T-cell (primary cell): Measurements from ENCODE around the gene CADM2. TPM values are rescaled to one million over a fixed set of nuclear protein-coding genes. Genes with fewer than 3 reads are reported as not detected.
"Not testable (repeated sequence)": the region's sequence is repeated elsewhere in the genome, so short reads cannot be mapped to it uniquely, and the experiment has no call there.

ENCODE experiments used
- ATAC-seq, 4 experiments: fragments of 200-7000 bp in 3 of 4; fragments of 150-1000 bp in 1 of 4; cut with Tn5 transposase; replicated peaks in 1 of 4; 1 replicate in 3 of 4; 2 replicates in 1 of 4; pipeline ENCODE4 v1.10.0; 2021; ENCODE audit warnings: moderate library complexity in 3 of 4, mild to moderate bottlenecking in 2 of 4, moderate number of reproducible peaks in 1 of 4
- CTCF ChIA-PET, 2 donors: fragments of 300-600 bp; sonication (Branson Sonifier 250); formaldehyde crosslinking; loops; one replicate each; lab custom pipeline; 2022; ENCODE audit warnings: antibody characterized with exemption in 2 of 2; lab: Charles Lee
- POLR2A ChIA-PET, 2 donors: fragments of 300-600 bp; sonication (Branson Sonifier 250); formaldehyde crosslinking; loops; one replicate each; lab custom pipeline; 2022; ENCODE audit warnings: antibody characterized with exemption in 2 of 2; lab: Charles Lee
- DNase-seq, 35 experiments: peaks; one replicate each; pipeline versions ENCODE4 v3.0.0 to v3.0.0-alpha.2; 2013 to 2023
- H3K27ac ChIP-seq: one replicate; pipeline ENCODE4 v1.5.1; 2013; ENCODE audit warnings: low read length
- H3K27me3 ChIP-seq, 2 experiments: replicated peaks in 1 of 2; 1 replicate in 1 of 2; 2 replicates in 1 of 2; pipeline versions ENCODE4 v1.6.1 to v1.7.0; 2013; ENCODE audit warnings: low read length in 1 of 2, mixed read lengths in 1 of 2; ENCODE audit not compliant: control insufficient read depth in 2 of 2, insufficient read depth in 2 of 2; ENCODE audit errors: extremely low read depth in 1 of 2
- H3K36me3 ChIP-seq, 2 donors: 1 replicate in 1 of 2; 2 replicates in 1 of 2; pipeline versions ENCODE4 v1.6.1 to v1.7.0; 2013; ENCODE audit warnings: low read length in 1 of 2; ENCODE audit not compliant: control insufficient read depth in 2 of 2, insufficient read depth in 1 of 2; ENCODE audit errors: extremely low read depth in 1 of 2
- H3K4me1 ChIP-seq, 2 experiments: 1 replicate in 1 of 2; 2 replicates in 1 of 2; pipeline versions ENCODE4 v1.6.1 to v1.7.0; 2013; ENCODE audit warnings: low read length in 2 of 2, mixed read lengths in 1 of 2; ENCODE audit not compliant: insufficient read depth in 2 of 2, control insufficient read depth in 1 of 2; ENCODE audit errors: extremely low read depth in 1 of 2
- H3K4me3 ChIP-seq, 2 donors: 1 replicate in 1 of 2; 2 replicates in 1 of 2; pipeline versions ENCODE4 v1.5.1 to v1.7.0; 2013; ENCODE audit warnings: mild to moderate bottlenecking in 2 of 2, low read length in 1 of 2, moderate library complexity in 1 of 2; ENCODE audit not compliant: control insufficient read depth in 1 of 2; ENCODE audit errors: extremely low read depth in 1 of 2
- H3K9me3 ChIP-seq: 2 replicates; pipeline ENCODE4 v1.7.0; 2013
- H3K27ac Mint-ChIP-seq, 2 donors: one replicate each; pipeline ENCODE4 v1.8.0; 2020 to 2021; ENCODE audit warnings: mild to moderate bottlenecking in 2 of 2, mixed read lengths in 2 of 2
- H3K27me3 Mint-ChIP-seq, 2 donors: one replicate each; pipeline ENCODE4 v1.8.0; 2021 to 2022; ENCODE audit warnings: mixed read lengths in 2 of 2
- H3K36me3 Mint-ChIP-seq: one replicate; pipeline ENCODE4 v1.8.0; 2021; ENCODE audit warnings: mixed read lengths
- H3K4me1 Mint-ChIP-seq, 3 donors: one replicate each; pipeline ENCODE4 v1.8.0; 2020 to 2022; ENCODE audit warnings: mixed read lengths in 3 of 3, mild to moderate bottlenecking in 1 of 3
- H3K4me3 Mint-ChIP-seq, 3 donors: one replicate each; pipeline ENCODE4 v1.8.0; 2020 to 2022; ENCODE audit warnings: mild to moderate bottlenecking in 3 of 3, mixed read lengths in 3 of 3, moderate library complexity in 3 of 3
- H3K9me3 Mint-ChIP-seq, 3 donors: one replicate each; pipeline ENCODE4 v1.8.0; 2020 to 2022; ENCODE audit warnings: mixed read lengths in 3 of 3
- WGBS: methylation state at CpG from one replicate; pipeline ENCODE4 v1.1.5; 2013; ENCODE audit warnings: missing lambda C conversion rate; ENCODE audit not compliant: insufficient coverage; 5-methylcytosine and 5-hydroxymethylcytosine counted together
- total RNA-seq, 35 experiments: library from RNA in 6 of 35; stranded (reverse) in 6 of 35; fragments of 120-200 nt in 1 of 35; gene quantifications; one replicate each; pipeline versions ENCODE4 v1.2.1 to v1.2.4 and lab custom pipeline; 2013 to 2026

CADM2 gene
- total RNA-seq, 5 donors from 2014 or later (not counting 1 experiment from before 2014, with no cell fraction given): 0.23 to 0.25 TPM; not detected in 3

- ATAC-seq, H3K36me3 Mint-ChIP-seq, POLR2A ChIA-PET, H3K27ac Mint-ChIP-seq, H3K9me3 Mint-ChIP-seq, H3K4me1 ChIP-seq, H3K27me3 ChIP-seq, H3K36me3 ChIP-seq, CTCF ChIA-PET, DNase-seq, H3K4me3 Mint-ChIP-seq, H3K27ac ChIP-seq, H3K4me3 ChIP-seq, H3K4me1 Mint-ChIP-seq, H3K9me3 ChIP-seq, H3K27me3 Mint-ChIP-seq: not testable (repeated sequence)
- WGBS: 92% methylated on average over 2 of the region's 7 CpGs
Observed at GRCh38 chr3:85153279-85153678, 194.5 kb downstream of the CADM2 start.

- Histone ChIP-seq H3K36me3 (no peaks in the 10 kb centered on the region), H3K27me3 (no peaks in the 10 kb centered on the region), H3K9me3 (no peaks in the 10 kb centered on the region), H3K27ac (no peak overlapping the region), H3K4me1 (no peaks in the 10 kb centered on the region), H3K4me3 (no peak overlapping the region)
- ChIA-PET POLR2A (no interaction called here), CTCF (no interaction called here)
- no peak overlapping the region for H3K27ac Mint-ChIP-seq
- no peak overlapping the region for H3K4me3 Mint-ChIP-seq
- no peaks in the 10 kb centered on the region for H3K4me1 Mint-ChIP-seq
- H3K27me3 Mint-ChIP-seq: no peaks in the 10 kb centered on the region
- DNase-seq (no peak), ATAC-seq (no peak)
- H3K9me3 Mint-ChIP-seq: peaks cover 3 to 16% (median 12%) of the 10 kb centered on the region in 3 donors
- no peaks in the 10 kb centered on the region for H3K36me3 Mint-ChIP-seq
- 90% methylated on average over 4 of the region's 5 CpGs for WGBS
Observed at GRCh38 chr3:85159376-85159775, 200.6 kb downstream of the CADM2 start.

GRCh38 chr3:85161544-85161943, 202.8 kb downstream of the CADM2 start:
- Histone ChIP-seq H3K27ac (no peak overlapping the region), H3K36me3 (no peaks in the 10 kb centered on the region), H3K4me3 (no peak overlapping the region), H3K9me3 (no peaks in the 10 kb centered on the region), H3K27me3 (no peaks in the 10 kb centered on the region), H3K4me1 (no peaks in the 10 kb centered on the region)
- WGBS: 88% methylated on average over 2 of the region's 7 CpGs
- ChIA-PET CTCF (no interaction called here), POLR2A (no interaction called here)
- ATAC-seq: no peak
- no peaks in the 10 kb centered on the region for H3K36me3 Mint-ChIP-seq
- H3K9me3 Mint-ChIP-seq: peaks cover 3 to 16% (median 13%) of the 10 kb centered on the region in 3 donors
- no peak overlapping the region for H3K27ac Mint-ChIP-seq
- no peaks in the 10 kb centered on the region for H3K27me3 Mint-ChIP-seq
- H3K4me3 Mint-ChIP-seq: no peak overlapping the region
- H3K4me1 Mint-ChIP-seq: no peaks in the 10 kb centered on the region
- DNase-seq: no peak

GRCh38 chr3:85162905-85163304, 204.1 kb downstream of the CADM2 start:
- Mint-ChIP-seq H3K36me3 (no peaks in the 10 kb centered on the region), H3K27me3 (no peaks in the 10 kb centered on the region), H3K4me3 (no peak overlapping the region), H3K4me1 (no peaks in the 10 kb centered on the region), H3K9me3 (peaks cover 3 to 16% (median 13%) of the 10 kb centered on the region in 3 donors), H3K27ac (no peak overlapping the region)
- Histone ChIP-seq H3K27ac (no peak overlapping the region), H3K9me3 (no peaks in the 10 kb centered on the region), H3K4me1 (no peaks in the 10 kb centered on the region), H3K36me3 (no peaks in the 10 kb centered on the region), H3K4me3 (no peak overlapping the region), H3K27me3 (no peaks in the 10 kb centered on the region)
- CTCF ChIA-PET: no interaction called here
- no peak for ATAC-seq
- 100% methylated on average over 1 of the region's 1 CpG for WGBS
- POLR2A ChIA-PET: no interaction called here
- DNase-seq: no peak

GRCh38 chr3:85164436-85164835, 205.6 kb downstream of the CADM2 start:
- DNase-seq: no peak
- H3K9me3 Mint-ChIP-seq: peaks cover 3 to 13% (median 8%) of the 10 kb centered on the region in 3 donors
- Histone ChIP-seq H3K4me1 (no peaks in the 10 kb centered on the region), H3K9me3 (no peaks in the 10 kb centered on the region), H3K4me3 (no peak overlapping the region), H3K36me3 (no peaks in the 10 kb centered on the region), H3K27ac (no peak overlapping the region), H3K27me3 (no peaks in the 10 kb centered on the region)
- ChIA-PET POLR2A (no interaction called here), CTCF (no interaction called here)
- H3K4me1 Mint-ChIP-seq: no peaks in the 10 kb centered on the region
- H3K27me3 Mint-ChIP-seq: no peaks in the 10 kb centered on the region
- no peak for ATAC-seq
- H3K27ac Mint-ChIP-seq: no peak overlapping the region
- no peaks in the 10 kb centered on the region for H3K36me3 Mint-ChIP-seq
- no CpG with 5 or more reads among the region's 1 CpG for WGBS
- no peak overlapping the region for H3K4me3 Mint-ChIP-seq

GRCh38 chr3:85167576-85167975, 208.8 kb downstream of the CADM2 start:
- no peak overlapping the region for H3K27ac Mint-ChIP-seq
- no peaks in the 10 kb centered on the region for H3K36me3 Mint-ChIP-seq
- H3K4me3 Mint-ChIP-seq: no peak overlapping the region
- peaks cover 0 to 5% (median 4%) of the 10 kb centered on the region in 3 donors for H3K9me3 Mint-ChIP-seq
- H3K4me3 ChIP-seq: no peak overlapping the region
- no peaks in the 10 kb centered on the region for H3K4me1 ChIP-seq
- H3K36me3 ChIP-seq: no peaks in the 10 kb centered on the region
- no peak for ATAC-seq
- no peak overlapping the region for H3K27ac ChIP-seq
- POLR2A ChIA-PET: no interaction called here
- WGBS: no CpG with 5 or more reads among the region's 1 CpG
- no peak for DNase-seq
- H3K27me3 Mint-ChIP-seq: no peaks in the 10 kb centered on the region
- CTCF ChIA-PET: no interaction called here
- no peaks in the 10 kb centered on the region for H3K4me1 Mint-ChIP-seq
- H3K9me3 ChIP-seq: no peaks in the 10 kb centered on the region
- no peaks in the 10 kb centered on the region for H3K27me3 ChIP-seq

- Mint-ChIP-seq H3K27me3 (no peaks in the 10 kb centered on the region), H3K27ac (no peak overlapping the region), H3K36me3 (no peaks in the 10 kb centered on the region), H3K4me3 (no peak overlapping the region), H3K9me3 (peaks cover 0 to 8% (median 4%) of the 10 kb centered on the region in 3 donors), H3K4me1 (no peaks in the 10 kb centered on the region)
- CTCF ChIA-PET: no interaction called here
- Histone ChIP-seq H3K9me3 (no peaks in the 10 kb centered on the region), H3K27me3 (no peaks in the 10 kb centered on the region), H3K4me3 (no peak overlapping the region), H3K4me1 (no peaks in the 10 kb centered on the region), H3K27ac (no peak overlapping the region), H3K36me3 (no peaks in the 10 kb centered on the region)
- no peak for DNase-seq
- POLR2A ChIA-PET: no interaction called here
- no peak for ATAC-seq
- WGBS: no CpG with 5 or more reads among the region's 1 CpG
Observed at GRCh38 chr3:85170646-85171045, 211.9 kb downstream of the CADM2 start.
